Activated CD8-positive, alpha-beta memory T cell treated with anti-CD3 and anti-CD28 coated beads for 1 hour (primary cell): ENCODE measurements around the gene SMCO4.

Experiments
- DNase-seq, 2 donors: peaks; one replicate each; pipeline ENCODE4 v3.0.0-alpha.2; 2020; ENCODE audit warnings: low read depth in 1 of 2; ENCODE audit errors: extremely low read depth in 1 of 2

SMCO4 gene

GRCh38 chr11:93510196-93510873, 32.9 kb downstream of the SMCO4 start:
- no peak for DNase-seq

- no peak for DNase-seq
Observed at GRCh38 chr11:93507517-93507916, 35.7 kb downstream of the SMCO4 start.

GRCh38 chr11:93505703-93506102, 37.5 kb downstream of the SMCO4 start:
- DNase-seq: no peak

- no peak for DNase-seq
Observed at GRCh38 chr11:93504110-93505095, 38.8 kb downstream of the SMCO4 start.

- no peak for DNase-seq
Observed at GRCh38 chr11:93501856-93502255, 41.3 kb downstream of the SMCO4 start.

- no peak for DNase-seq
Observed at GRCh38 chr11:93500759-93501158, 42.4 kb downstream of the SMCO4 start.

GRCh38 chr11:93498641-93499040, 44.5 kb downstream of the SMCO4 start:
- no peak for DNase-seq

- no peak for DNase-seq
Observed at GRCh38 chr11:93498161-93498560, 45.0 kb downstream of the SMCO4 start.

- DNase-seq: no peak
Observed at GRCh38 chr11:93497596-93497995, 45.6 kb downstream of the SMCO4 start.

GRCh38 chr11:93494357-93494756, 48.8 kb downstream of the SMCO4 start:
- no peak for DNase-seq

- DNase-seq: no peak
Observed at GRCh38 chr11:93493252-93493897, 49.8 kb downstream of the SMCO4 start.

- no peak for DNase-seq
Observed at GRCh38 chr11:93492464-93493251, 50.5 kb downstream of the SMCO4 start.

- no peak for DNase-seq
Observed at GRCh38 chr11:93491973-93492372, 51.2 kb downstream of the SMCO4 start.

- no peak for DNase-seq
Observed at GRCh38 chr11:93490996-93491618, 52.1 kb downstream of the SMCO4 start.

- no peak for DNase-seq
Observed at GRCh38 chr11:93489841-93490240, 53.4 kb downstream of the SMCO4 start.

- DNase-seq: no peak
Observed at GRCh38 chr11:93487032-93487483, 56.1 kb downstream of the SMCO4 start.

- DNase-seq: no peak
Observed at GRCh38 chr11:93485983-93486382, 57.2 kb downstream of the SMCO4 start.

GRCh38 chr11:93484716-93485115, 58.5 kb downstream of the SMCO4 start:
- no peak for DNase-seq

GRCh38 chr11:93482556-93482955, 60.6 kb downstream of the SMCO4 start:
- no peak for DNase-seq

- no peak for DNase-seq
Observed at GRCh38 chr11:93481696-93482095, 61.5 kb downstream of the SMCO4 start.
